NCI-H526 treated with DMSO at 0.1 percent for 48 hours (cell line): Measurements from ENCODE around the gene SNN.

ENCODE experiments used
- DNase-seq: peaks from one replicate; lab custom pipeline; 2025; lab: John Stamatoyannopoulos, UW

Gene SNN

GRCh38 chr16:11667824-11668622, at the start of gene SNN:
TSS of gene SNN (plus strand) at chr16:11668455. CDS start at chr16:11676060, 7,605 bp downstream.
- DNase-seq = peak; percentile 56

- DNase-seq = no peak
Observed at GRCh38 chr16:11619327-11619851, 48.9 kb upstream of the SNN start.

GRCh38 chr16:11620243-11621003, 47.8 kb upstream of the SNN start:
- DNase-seq = no peak

GRCh38 chr16:11621539-11621919, 46.7 kb upstream of the SNN start:
- no peak for DNase-seq

- DNase-seq = no peak
Observed at GRCh38 chr16:11621920-11622651, 46.2 kb upstream of the SNN start.

GRCh38 chr16:11624205-11624604, 44.0 kb upstream of the SNN start:
- DNase-seq = no peak

- DNase-seq = no peak
Observed at GRCh38 chr16:11624636-11625607, 43.3 kb upstream of the SNN start.

- DNase-seq = no peak
Observed at GRCh38 chr16:11625769-11626168, 42.5 kb upstream of the SNN start.

GRCh38 chr16:11626657-11627291, 41.5 kb upstream of the SNN start:
- DNase-seq = no peak

GRCh38 chr16:11627292-11627663, 41.0 kb upstream of the SNN start:
- DNase-seq = no peak

- DNase-seq = no peak
Observed at GRCh38 chr16:11627822-11628457, 40.3 kb upstream of the SNN start.

GRCh38 chr16:11629071-11630030, 38.9 kb upstream of the SNN start:
- no peak for DNase-seq

GRCh38 chr16:11630046-11630767, 38.0 kb upstream of the SNN start:
- DNase-seq = no peak

- DNase-seq = no peak
Observed at GRCh38 chr16:11630768-11631056, 37.5 kb upstream of the SNN start.

- DNase-seq = no peak
Observed at GRCh38 chr16:11631214-11631613, 37.0 kb upstream of the SNN start.

- DNase-seq = no peak
Observed at GRCh38 chr16:11632455-11632939, 35.8 kb upstream of the SNN start.

GRCh38 chr16:11633113-11633512, 35.1 kb upstream of the SNN start:
- no peak for DNase-seq

- DNase-seq = no peak
Observed at GRCh38 chr16:11634312-11634711, 33.9 kb upstream of the SNN start.
